ENCODE data around the gene TCN2. TPM values are rescaled to one million over a fixed set of nuclear protein-coding genes. Genes with fewer than 3 reads are reported as not detected.
"Not testable (repeated sequence)": the region's sequence is repeated elsewhere in the genome, so short reads cannot be mapped to it uniquely, and the experiment has no call there.

Gene TCN2
- total RNA-seq, 1 experiment from 2014 or later: 7.3 TPM

- Histone ChIP-seq H3K4me1 (ENCODE audit: insufficient read depth, low read length, poor library complexity, severe bottlenecking) (no peaks in the 10 kb centered on the region), H3K36me3 (ENCODE audit: insufficient read depth, low read length, poor library complexity, severe bottlenecking) (no peaks in the 10 kb centered on the region), H3K27ac (ENCODE audit: low read depth, low read length, poor library complexity, severe bottlenecking) (no peak overlapping the region), H3K9me3 (ENCODE audit: low read depth, low read length, poor library complexity, severe bottlenecking) (no peaks in the 10 kb centered on the region), H3K27me3 (replicated peaks; ENCODE audit: insufficient read depth, low read depth, low read length, poor library complexity) (no peaks in the 10 kb centered on the region), H3K4me3 (ENCODE audit: low read depth, low read length, poor library complexity, severe bottlenecking) (no peak overlapping the region)
- POLR2A ChIA-PET (ENCODE audit: low non-redundant PET): no interaction called here
- BruUV-seq (replicated peaks): no TSS peak
- CTCF ChIA-PET: no interaction called here
- TF ChIP-seq CTCF (conservative IDR thresholded peaks at IDR 0.05; ENCODE audit: low read depth, low read length) (no peak), EZH2 (IDR thresholded peaks at IDR 0.05; ENCODE audit: borderline replicate concordance, low read depth, low read length, poor library complexity, severe bottlenecking) (no peak)
- DNase-seq (ENCODE audit: low spot score): no peak
- intact Hi-C loops (cut with micrococcal nuclease; ENCODE audit: unreplicated experiment): no loop called here
Measured at GRCh38 chr22:30617819-30618218, 10.8 kb downstream of the TCN2 start.

- H3K27ac ChIP-seq (ENCODE audit: low read depth, low read length, poor library complexity, severe bottlenecking); intact Hi-C loops (cut with micrococcal nuclease; ENCODE audit: unreplicated experiment); H3K27me3 ChIP-seq (replicated peaks; ENCODE audit: insufficient read depth, low read depth, low read length, poor library complexity); DNase-seq (ENCODE audit: low spot score); H3K4me1 ChIP-seq (ENCODE audit: insufficient read depth, low read length, poor library complexity, severe bottlenecking); CTCF ChIA-PET; H3K36me3 ChIP-seq (ENCODE audit: insufficient read depth, low read length, poor library complexity, severe bottlenecking); POLR2A ChIA-PET (ENCODE audit: low non-redundant PET); H3K9me3 ChIP-seq (ENCODE audit: low read depth, low read length, poor library complexity, severe bottlenecking); BruUV-seq (replicated peaks); H3K4me3 ChIP-seq (ENCODE audit: low read depth, low read length, poor library complexity, severe bottlenecking): not testable (repeated sequence)
Measured at GRCh38 chr22:30619909-30620308, 12.9 kb downstream of the TCN2 start.

- intact Hi-C loops (cut with micrococcal nuclease; ENCODE audit: unreplicated experiment): no loop called here
- Histone ChIP-seq H3K27me3 (replicated peaks; ENCODE audit: insufficient read depth, low read depth, low read length, poor library complexity) (no peaks in the 10 kb centered on the region), H3K27ac (ENCODE audit: low read depth, low read length, poor library complexity, severe bottlenecking) (no peak overlapping the region), H3K4me1 (ENCODE audit: insufficient read depth, low read length, poor library complexity, severe bottlenecking) (no peaks in the 10 kb centered on the region), H3K4me3 (ENCODE audit: low read depth, low read length, poor library complexity, severe bottlenecking) (no peak overlapping the region), H3K9me3 (ENCODE audit: low read depth, low read length, poor library complexity, severe bottlenecking) (no peaks in the 10 kb centered on the region), H3K36me3 (ENCODE audit: insufficient read depth, low read length, poor library complexity, severe bottlenecking) (no peaks in the 10 kb centered on the region)
- ChIA-PET CTCF (no interaction called here), POLR2A (ENCODE audit: low non-redundant PET) (no interaction called here)
- TF ChIP-seq EZH2 (IDR thresholded peaks at IDR 0.05; ENCODE audit: borderline replicate concordance, low read depth, low read length, poor library complexity, severe bottlenecking): no peak
- TF ChIP-seq CTCF (conservative IDR thresholded peaks at IDR 0.05; ENCODE audit: low read depth, low read length): no peak
- BruUV-seq (replicated peaks): no TSS peak
- no peak for DNase-seq (ENCODE audit: low spot score)
Measured at GRCh38 chr22:30626413-30626812, 19.4 kb downstream of the TCN2 start.

- no peaks in the 10 kb centered on the region for H3K27me3 ChIP-seq (replicated peaks; ENCODE audit: insufficient read depth, low read depth, low read length, poor library complexity)
- no TSS peak for BruUV-seq (replicated peaks)
- no peaks in the 10 kb centered on the region for H3K4me1 ChIP-seq (ENCODE audit: insufficient read depth, low read length, poor library complexity, severe bottlenecking)
- DNase-seq (ENCODE audit: low spot score): no peak
- H3K4me3 ChIP-seq (ENCODE audit: low read depth, low read length, poor library complexity, severe bottlenecking): no peak overlapping the region
- TF ChIP-seq EZH2 (IDR thresholded peaks at IDR 0.05; ENCODE audit: borderline replicate concordance, low read depth, low read length, poor library complexity, severe bottlenecking) (no peak), CTCF (conservative IDR thresholded peaks at IDR 0.05; ENCODE audit: low read depth, low read length) (no peak)
- H3K9me3 ChIP-seq (ENCODE audit: low read depth, low read length, poor library complexity, severe bottlenecking): no peaks in the 10 kb centered on the region
- intact Hi-C loops (cut with micrococcal nuclease; ENCODE audit: unreplicated experiment): no loop called here
- H3K36me3 ChIP-seq (ENCODE audit: insufficient read depth, low read length, poor library complexity, severe bottlenecking): no peaks in the 10 kb centered on the region
- ChIA-PET POLR2A (ENCODE audit: low non-redundant PET) (interaction anchor here (0.7 kb wide), 1 partner anchor 184 kb away, joined by 3 read pairs; no protein-coding TSS in a partner anchor), CTCF (no interaction called here)
- H3K27ac ChIP-seq (ENCODE audit: low read depth, low read length, poor library complexity, severe bottlenecking): no peak overlapping the region
Measured at GRCh38 chr22:30627471-30627870, 20.5 kb downstream of the TCN2 start.

All from A673 (cell line).